Caco-2 (cell line): ENCODE measurements around the gene STAT5B. TPM values are rescaled to one million over a fixed set of nuclear protein-coding genes. Genes with fewer than 3 reads are reported as not detected.
A peak's percentile ranks its signal among the peaks of the same experiment; 100 is the strongest.

Source experiments
- BruUV-seq: library from RNA; stranded (reverse); fragments of 400-500 nt; replicated peaks from 2 replicates; lab custom pipeline; 2021; lab: Mats Ljungman, UMichigan
- CTCF ChIA-PET: fragments of 300-600 bp; sonication (Branson Sonifier 250); formaldehyde crosslinking; loops from one replicate; lab custom pipeline; 2022; ENCODE audit warnings: antibody characterized with exemption; lab: Charles Lee
- POLR2A ChIA-PET: fragments of 300-600 bp; sonication (Branson Sonifier 250); formaldehyde crosslinking; loops from one replicate; lab custom pipeline; 2022; ENCODE audit warnings: antibody characterized with exemption; lab: Charles Lee
- DNase-seq, 2 experiments: peaks; one replicate each; pipeline versions ENCODE4 v3.0.0 to v3.0.0-alpha.2; 2020 to 2022
- H3K27me3 ChIP-seq: replicated peaks from 2 replicates; pipeline ENCODE4 v1.6.0; 2011; ENCODE audit warnings: low read length; ENCODE audit not compliant: control insufficient read depth, insufficient read depth
- H3K36me3 ChIP-seq: 2 replicates; pipeline ENCODE4 v1.5.1; 2011; ENCODE audit warnings: low read length; ENCODE audit not compliant: control insufficient read depth, insufficient read depth
- H3K4me1 ChIP-seq: fragments of 250-450 bp; sonication (Bioruptor Pico); 2 replicates; pipeline ENCODE4 v1.5.1; 2020; ENCODE audit warnings: mild to moderate bottlenecking
- H3K4me3 ChIP-seq: 2 replicates; pipeline ENCODE4 v1.5.1; 2011; ENCODE audit warnings: low read depth, mild to moderate bottlenecking, control low read depth, low read length
- H3K9me3 ChIP-seq: fragments of 250-450 bp; sonication (Bioruptor Pico); 2 replicates; pipeline ENCODE4 v1.5.1; 2020; ENCODE audit warnings: mild to moderate bottlenecking, moderate library complexity
- H3K27ac Mint-ChIP-seq: one replicate; pipeline ENCODE4 v1.8.0; 2022; ENCODE audit warnings: mixed read lengths; ENCODE audit not compliant: unreplicated experiment
- H3K27me3 Mint-ChIP-seq: one replicate; pipeline ENCODE4 v1.8.0; 2022; ENCODE audit warnings: mixed read lengths; ENCODE audit not compliant: insufficient read depth, unreplicated experiment
- H3K36me3 Mint-ChIP-seq: one replicate; pipeline ENCODE4 v1.8.0; 2022; ENCODE audit warnings: mild to moderate bottlenecking, mixed read lengths; ENCODE audit not compliant: insufficient read depth, unreplicated experiment
- H3K4me1 Mint-ChIP-seq: one replicate; pipeline ENCODE4 v1.8.0; 2022; ENCODE audit warnings: low read depth, mixed read lengths; ENCODE audit not compliant: unreplicated experiment
- H3K4me3 Mint-ChIP-seq: one replicate; pipeline ENCODE4 v1.8.0; 2022; ENCODE audit warnings: mild to moderate bottlenecking, moderate library complexity, mixed read lengths; ENCODE audit not compliant: unreplicated experiment
- H3K9me3 Mint-ChIP-seq: one replicate; pipeline ENCODE4 v1.8.0; 2022; ENCODE audit warnings: mixed read lengths; ENCODE audit not compliant: unreplicated experiment
- intact Hi-C: fragments of 100-400 bp; cut with micrococcal nuclease; formaldehyde crosslinking; loops from one replicate; pipeline ENCODE4 v1.10.0; 2022; ENCODE audit not compliant: unreplicated experiment
- total RNA-seq: library from RNA; stranded (reverse); gene quantifications from 2 replicates; pipeline ENCODE4 v1.2.3, GENCODE V29; 2022
- TF ChIP-seq, protein P1 (sequence below), 2 experiments: fragments of 200-600 bp in 1 of 2; IDR thresholded peaks; 1 replicate in 1 of 2; 2 replicates in 1 of 2; pipeline versions ENCODE4 v1.5.1 to v1.8.0; 2011 to 2022; ENCODE audit warnings: antibody characterized with exemption in 1 of 2, control low read depth in 1 of 2, inconsistent platforms in 1 of 2, low read depth in 1 of 2, low read length in 1 of 2, mild to moderate bottlenecking in 1 of 2, moderate library complexity in 1 of 2; ENCODE audit not compliant: insufficient read depth in 1 of 2, severe bottlenecking in 1 of 2, unreplicated experiment in 1 of 2

Gene STAT5B
- total RNA-seq, 1 experiment from 2014 or later, result 46.9 TPM

DNA sequence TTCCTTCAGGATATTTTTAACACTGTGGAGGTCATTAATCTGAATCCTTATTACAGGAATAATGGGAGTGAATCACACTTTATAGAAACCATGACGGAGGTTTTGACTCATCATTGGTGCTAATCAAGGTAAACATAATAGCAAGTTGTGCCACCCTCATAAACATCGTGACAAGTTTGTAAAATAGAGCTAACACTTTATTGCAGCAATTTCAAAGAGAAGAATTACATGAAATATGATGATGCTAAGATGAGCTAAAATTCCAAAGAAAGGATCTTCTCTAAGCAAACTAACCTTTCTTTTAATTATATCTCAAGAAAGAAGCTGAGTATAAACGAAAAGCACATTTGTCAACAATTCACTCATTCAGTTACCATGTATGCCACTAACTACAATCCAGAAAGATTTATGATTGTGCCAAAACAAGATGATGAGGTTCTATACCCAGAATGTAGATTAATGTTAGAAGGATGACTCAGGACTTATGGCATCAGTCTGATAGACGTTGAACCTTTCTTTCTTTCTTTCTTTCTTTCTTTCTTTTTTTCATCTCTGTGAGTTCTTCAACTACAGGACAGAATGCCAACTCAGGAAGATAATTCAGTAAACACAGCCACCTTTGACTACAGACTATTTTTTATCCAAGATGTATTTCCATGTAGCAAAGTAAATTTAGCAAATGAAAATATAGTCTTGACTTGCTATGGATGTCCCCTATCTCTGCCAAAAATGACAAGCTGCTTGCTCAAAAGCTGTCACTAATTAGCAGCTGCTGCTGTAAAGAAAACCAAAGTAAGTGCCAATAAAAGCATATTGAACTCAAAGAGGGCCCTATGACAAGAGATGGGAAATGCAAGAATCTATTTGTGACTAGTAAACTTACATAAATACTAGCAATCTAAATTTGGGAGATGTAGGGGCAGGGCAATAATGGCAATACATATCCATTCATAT, 23.3 kb downstream of the STAT5B start:
- Mint-ChIP-seq H3K4me3 (no peak overlapping the region), H3K4me1 (peaks cover 19% of the 10 kb centered on the region), H3K27me3 (no peaks in the 10 kb centered on the region), H3K36me3 (no peaks in the 10 kb centered on the region), H3K27ac (no peak overlapping the region), H3K9me3 (no peaks in the 10 kb centered on the region)
- no peaks in the 10 kb centered on the region for H3K36me3 ChIP-seq
- intact Hi-C loops, result no loop called here
- TF ChIP-seq, protein P1, sequence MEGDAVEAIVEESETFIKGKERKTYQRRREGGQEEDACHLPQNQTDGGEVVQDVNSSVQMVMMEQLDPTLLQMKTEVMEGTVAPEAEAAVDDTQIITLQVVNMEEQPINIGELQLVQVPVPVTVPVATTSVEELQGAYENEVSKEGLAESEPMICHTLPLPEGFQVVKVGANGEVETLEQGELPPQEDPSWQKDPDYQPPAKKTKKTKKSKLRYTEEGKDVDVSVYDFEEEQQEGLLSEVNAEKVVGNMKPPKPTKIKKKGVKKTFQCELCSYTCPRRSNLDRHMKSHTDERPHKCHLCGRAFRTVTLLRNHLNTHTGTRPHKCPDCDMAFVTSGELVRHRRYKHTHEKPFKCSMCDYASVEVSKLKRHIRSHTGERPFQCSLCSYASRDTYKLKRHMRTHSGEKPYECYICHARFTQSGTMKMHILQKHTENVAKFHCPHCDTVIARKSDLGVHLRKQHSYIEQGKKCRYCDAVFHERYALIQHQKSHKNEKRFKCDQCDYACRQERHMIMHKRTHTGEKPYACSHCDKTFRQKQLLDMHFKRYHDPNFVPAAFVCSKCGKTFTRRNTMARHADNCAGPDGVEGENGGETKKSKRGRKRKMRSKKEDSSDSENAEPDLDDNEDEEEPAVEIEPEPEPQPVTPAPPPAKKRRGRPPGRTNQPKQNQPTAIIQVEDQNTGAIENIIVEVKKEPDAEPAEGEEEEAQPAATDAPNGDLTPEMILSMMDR (IDR thresholded peaks at IDR 0.05; ENCODE audit: insufficient read depth in 1 of 2, low read depth in 1 of 2, low read length in 1 of 2, severe bottlenecking in 1 of 2, unreplicated experiment in 1 of 2), result no peak
- H3K9me3 ChIP-seq, result no peaks in the 10 kb centered on the region
- DNase-seq, result no peak
- H3K27me3 ChIP-seq, result no peaks in the 10 kb centered on the region
- no TSS peak for BruUV-seq
- POLR2A ChIA-PET, result no interaction called here
- no peak overlapping the region for H3K4me3 ChIP-seq
- H3K4me1 ChIP-seq, result peaks cover 27% of the 10 kb centered on the region
- CTCF ChIA-PET, result interaction anchor here (1.0 to 1.2 kb wide), 2 partner anchors 31 to 123 kb away, joined by 3 to 4 read pairs; no protein-coding TSS in a partner anchor

GRCh38 chr17:42251115-42251514, 25.1 kb downstream of the STAT5B start:
- Histone ChIP-seq H3K36me3 (no peaks in the 10 kb centered on the region), H3K4me3 (no peak overlapping the region), H3K27me3 (no peaks in the 10 kb centered on the region), H3K9me3 (no peaks in the 10 kb centered on the region), H3K4me1 (peaks cover 18% of the 10 kb centered on the region)
- TF ChIP-seq, protein P1 (IDR thresholded peaks at IDR 0.05; ENCODE audit: insufficient read depth in 1 of 2, low read depth in 1 of 2, low read length in 1 of 2, severe bottlenecking in 1 of 2, unreplicated experiment in 1 of 2), result peak in 1 of 2 experiments; percentile 44
- BruUV-seq, result no TSS peak
- Mint-ChIP-seq H3K36me3 (no peaks in the 10 kb centered on the region), H3K27me3 (no peaks in the 10 kb centered on the region), H3K4me1 (peaks cover 16% of the 10 kb centered on the region), H3K27ac (no peak overlapping the region), H3K9me3 (no peaks in the 10 kb centered on the region), H3K4me3 (no peak overlapping the region)
- ChIA-PET CTCF (interaction anchor here (0.6 to 1.4 kb wide), 9 partner anchors 14 to 121 kb away, joined by 3 to 13 read pairs (median 4); partner anchors contain the start of gene GHDC), POLR2A (no interaction called here)
- intact Hi-C loops, result no loop called here
- peak in 1 of 2 experiments; percentile 15 for DNase-seq

- intact Hi-C loops, result no loop called here
Measured at GRCh38 chr17:42249681-42250446, 26.3 kb downstream of the STAT5B start.

More at GRCh38 chr17:42249681-42250446, 26.3 kb downstream of the STAT5B start:
- Mint-ChIP-seq H3K4me1 (peaks cover 6% of the 10 kb centered on the region), H3K9me3 (no peaks in the 10 kb centered on the region), H3K27me3 (no peaks in the 10 kb centered on the region), H3K27ac (no peak overlapping the region), H3K4me3 (no peak overlapping the region), H3K36me3 (no peaks in the 10 kb centered on the region)
- no peak for DNase-seq
- Histone ChIP-seq H3K4me1 (peaks cover 5% of the 10 kb centered on the region), H3K27me3 (no peaks in the 10 kb centered on the region), H3K9me3 (no peaks in the 10 kb centered on the region), H3K4me3 (no peak overlapping the region), H3K36me3 (no peaks in the 10 kb centered on the region)
- BruUV-seq, result no TSS peak
- ChIA-PET POLR2A (no interaction called here), CTCF (interaction anchor here (0.7 kb wide), 1 partner anchor 56 kb away, joined by 10 read pairs; no protein-coding TSS in a partner anchor)
- TF ChIP-seq, protein P1 (IDR thresholded peaks at IDR 0.05; ENCODE audit: insufficient read depth in 1 of 2, low read depth in 1 of 2, low read length in 1 of 2, severe bottlenecking in 1 of 2, unreplicated experiment in 1 of 2), result no peak
